GM18909 (cell line): ENCODE data around the gene RAPGEF4.
"Not testable (repeated sequence)": the region's sequence is repeated elsewhere in the genome, so short reads cannot be mapped to it uniquely, and the experiment has no call there.

Experiments used
- ATAC-seq: cut with Tn5 transposase; IDR thresholded peaks from one replicate; pipeline ENCODE4 v1.9.1; 2021; ENCODE audit warnings: mild to moderate bottlenecking; ENCODE audit not compliant: unreplicated experiment, poor library complexity

RAPGEF4 gene

DNA sequence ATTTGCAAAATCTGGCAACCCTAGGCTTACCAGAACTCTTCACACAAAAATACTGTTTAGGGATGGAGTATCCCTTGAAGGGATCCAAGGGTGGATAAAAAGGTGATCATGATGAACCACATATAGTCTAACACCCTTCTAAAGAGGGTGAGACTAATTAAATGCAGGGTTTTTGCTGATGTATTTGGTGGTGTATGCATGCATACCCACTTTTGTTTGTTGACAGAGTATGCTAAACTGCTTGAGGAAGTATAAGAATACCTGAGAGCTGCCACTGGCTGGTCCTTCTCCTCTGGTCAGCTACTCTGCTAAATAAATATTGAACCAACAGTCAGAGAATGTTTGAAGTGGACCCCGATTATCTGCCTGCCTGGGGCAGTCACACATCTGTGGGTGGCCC, 34.2 kb downstream of the RAPGEF4 start:
- ATAC-seq, result no peak

GRCh38 chr2:172770887-172771286, 35.2 kb downstream of the RAPGEF4 start:
- no peak for ATAC-seq

GRCh38 chr2:172772633-172773032, 37.0 kb downstream of the RAPGEF4 start:
- ATAC-seq, result no peak

DNA sequence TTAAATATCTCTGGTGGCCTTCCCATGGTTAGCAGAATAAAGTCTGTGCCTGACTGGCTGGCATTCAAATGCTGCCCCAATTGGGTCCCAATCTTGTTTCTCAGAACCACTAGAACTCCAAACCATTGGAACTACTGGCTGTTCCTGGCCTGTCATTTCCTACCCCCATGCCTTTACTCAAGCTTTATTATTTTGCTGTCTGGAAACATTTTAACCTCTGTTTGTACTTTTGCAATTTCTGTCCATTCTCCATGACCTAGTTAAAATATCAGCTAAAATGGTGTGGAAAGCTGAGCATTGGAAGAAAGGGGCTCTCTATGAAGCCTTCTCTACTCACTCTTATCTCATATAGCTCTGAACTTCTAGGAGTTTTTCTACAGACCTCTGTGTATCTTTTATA, 38.7 kb downstream of the RAPGEF4 start:
- ATAC-seq, result no peak

DNA sequence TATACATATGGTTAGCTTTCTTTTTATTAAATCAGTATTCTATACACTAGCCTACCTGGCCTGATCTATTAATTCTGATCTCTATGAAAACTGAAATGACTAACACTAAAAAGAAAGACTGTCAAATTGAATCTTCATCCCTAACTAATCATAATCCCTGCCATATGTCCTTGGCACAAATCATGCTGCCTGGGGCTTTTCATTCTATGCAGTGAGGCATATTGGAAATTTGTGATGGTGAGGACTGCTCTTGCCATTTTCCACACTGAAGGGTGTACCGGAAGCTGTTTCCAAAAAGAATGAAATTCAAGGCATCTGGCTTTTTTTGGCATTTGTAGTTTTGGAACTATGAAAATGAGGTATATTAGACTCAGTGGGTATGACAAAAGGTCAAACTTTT, 39.7 kb downstream of the RAPGEF4 start:
- ATAC-seq, result no peak

- no peak for ATAC-seq
Measured at GRCh38 chr2:172777431-172777830, 41.8 kb downstream of the RAPGEF4 start.

DNA sequence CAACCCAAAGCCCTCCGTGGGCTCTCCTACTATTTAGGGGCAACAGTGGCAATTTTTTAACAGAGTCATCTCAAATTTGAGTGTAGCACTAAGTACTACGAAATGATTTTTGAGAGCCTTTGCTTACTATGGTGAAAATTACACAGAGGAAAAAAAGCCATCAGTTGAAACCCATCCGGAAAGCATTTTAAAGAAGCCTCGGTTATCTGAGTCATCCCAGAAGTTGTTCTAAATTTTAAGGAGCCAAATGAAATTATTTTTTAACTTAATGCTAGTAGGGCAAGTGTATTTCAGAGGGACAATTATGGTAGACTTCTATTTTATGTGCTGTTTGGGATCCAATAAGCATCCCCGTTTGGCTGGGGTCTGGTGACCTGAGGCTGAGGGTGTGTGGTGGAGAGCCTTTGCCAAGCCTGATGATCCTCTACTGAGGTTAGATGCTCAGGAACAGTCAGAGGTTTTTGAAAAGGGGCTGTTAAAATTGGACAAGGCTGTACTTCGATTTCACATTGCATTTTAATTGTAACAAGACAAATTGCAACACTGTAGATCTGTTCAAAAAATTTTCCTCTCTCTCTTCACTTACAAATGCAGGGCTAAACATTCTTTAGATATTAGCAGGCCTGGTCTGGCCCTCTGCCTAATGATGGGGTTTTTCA, 47.0 kb downstream of the RAPGEF4 start:
- ATAC-seq, result no peak

DNA sequence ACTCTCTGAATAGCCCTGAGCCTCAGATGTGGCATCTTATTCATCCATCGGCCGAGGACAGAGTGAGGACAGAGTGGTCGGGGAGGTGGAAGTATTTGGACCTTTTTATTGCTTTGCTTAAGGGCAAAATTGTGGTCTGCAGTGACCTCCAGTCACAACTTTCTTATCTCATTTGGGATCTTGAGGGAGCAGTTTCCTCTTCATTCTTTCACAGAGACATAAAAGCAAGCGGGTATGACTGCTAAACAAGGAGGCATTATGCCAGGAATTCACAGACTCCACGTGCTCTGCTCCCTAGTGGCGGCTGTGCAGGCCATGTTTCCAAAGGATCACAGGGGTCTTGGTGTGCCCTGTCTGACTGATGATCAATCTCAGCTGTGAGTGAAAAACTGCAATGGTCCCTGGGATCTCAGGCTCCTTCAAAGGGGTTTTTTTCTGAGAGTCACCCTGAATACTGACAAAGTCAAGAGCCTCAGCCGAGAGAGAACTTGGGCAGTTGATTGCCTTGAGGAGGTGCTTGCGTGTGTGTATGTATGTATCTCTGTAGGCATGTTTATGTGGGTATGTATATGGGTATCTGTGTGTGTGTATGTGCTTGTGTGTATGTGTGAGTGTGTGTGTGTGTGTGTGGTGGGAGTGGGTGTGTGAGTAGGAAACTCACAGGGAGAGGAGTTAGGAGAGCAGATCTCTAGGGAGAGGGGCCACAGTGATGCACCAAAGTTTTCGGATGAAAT, 47.7 kb downstream of the RAPGEF4 start:
- ATAC-seq, result no peak

- no peak for ATAC-seq
Measured at GRCh38 chr2:172788871-172789270, 53.2 kb downstream of the RAPGEF4 start.

- ATAC-seq, result no peak
Measured at GRCh38 chr2:172790404-172790803, 54.8 kb downstream of the RAPGEF4 start.

DNA sequence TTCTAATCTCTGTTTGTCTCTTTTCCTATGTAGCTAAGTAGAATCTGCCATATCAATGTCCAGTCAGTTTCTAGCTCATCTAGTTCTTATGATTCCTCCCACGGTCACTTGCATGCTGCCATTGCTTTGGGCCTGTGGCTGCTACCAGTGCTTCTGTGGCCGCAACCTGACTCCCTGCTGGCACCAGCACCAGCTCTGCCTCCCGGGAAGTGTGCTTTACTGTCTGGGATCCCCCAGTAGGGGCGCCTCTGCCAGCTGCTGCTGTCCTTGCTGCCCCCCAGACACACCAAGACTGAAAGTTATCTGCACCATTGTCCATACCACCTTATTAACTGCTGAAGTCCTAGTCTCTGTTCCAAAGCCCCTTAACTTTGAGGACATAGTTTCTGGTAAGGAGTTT, 56.3 kb downstream of the RAPGEF4 start:
- ATAC-seq, result no peak

DNA sequence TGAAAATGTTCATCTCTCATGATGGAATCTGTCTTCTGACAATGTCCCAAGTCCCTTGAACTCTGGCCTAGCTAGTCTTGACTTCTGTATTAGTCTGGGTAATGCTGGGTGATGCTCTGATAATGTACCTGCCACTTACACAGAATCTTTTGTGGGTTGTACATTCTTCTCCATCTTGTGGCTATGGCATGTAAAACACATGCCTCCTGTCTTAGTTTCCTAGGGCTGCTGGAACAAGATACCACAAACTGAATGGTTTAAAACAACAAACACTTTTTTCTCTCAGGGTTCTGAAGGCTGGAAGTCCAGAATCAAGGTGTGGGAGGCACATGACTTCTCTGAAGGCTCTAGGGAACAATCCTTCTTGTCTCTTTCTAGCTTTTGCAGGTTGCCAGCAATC, 57.1 kb downstream of the RAPGEF4 start:
- ATAC-seq, result no peak

- not testable (repeated sequence) for ATAC-seq
Measured at GRCh38 chr2:172803308-172803707, 67.7 kb downstream of the RAPGEF4 start.

DNA sequence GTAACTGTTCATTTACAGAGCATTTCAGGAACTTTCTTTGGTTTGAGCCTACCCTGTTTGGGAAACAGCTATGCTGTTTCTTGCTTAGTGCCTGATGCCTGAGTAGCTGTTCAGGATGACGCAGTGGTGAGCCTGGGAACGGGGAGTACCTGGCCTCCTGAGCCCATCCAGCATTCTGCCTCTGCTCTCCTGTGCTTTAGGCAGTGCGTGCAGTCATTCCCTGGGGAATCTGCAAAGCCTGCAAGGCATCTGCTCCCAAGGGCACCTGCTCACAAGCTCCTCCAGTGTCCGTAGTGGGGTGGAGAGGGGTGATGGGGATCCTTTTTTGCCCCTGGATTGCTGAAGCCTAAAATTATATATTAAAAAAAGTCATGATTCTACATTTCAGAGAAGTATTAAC, 68.8 kb downstream of the RAPGEF4 start:
- ATAC-seq, result no peak

- ATAC-seq, result no peak
Measured at GRCh38 chr2:172806493-172806892, 70.8 kb downstream of the RAPGEF4 start.

DNA sequence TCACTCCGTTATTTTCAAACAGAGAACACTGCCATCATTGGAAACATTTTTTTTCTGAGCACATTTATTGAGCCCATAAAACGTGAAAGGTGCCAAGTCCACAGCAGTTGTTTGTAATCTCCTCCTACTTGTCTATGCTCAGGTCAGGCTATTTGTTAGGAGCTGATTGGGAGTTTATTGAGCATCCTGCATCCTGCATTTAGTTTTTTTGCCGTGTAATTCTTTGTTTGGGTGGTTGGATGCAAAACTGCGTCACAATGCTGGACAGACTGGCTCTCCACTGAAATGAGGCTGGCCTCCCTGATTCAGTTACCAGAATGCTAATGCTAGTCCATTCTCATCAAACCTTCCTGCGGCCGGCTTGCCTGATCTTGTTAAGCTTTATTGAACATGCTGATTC, 71.4 kb downstream of the RAPGEF4 start:
- ATAC-seq, result no peak

DNA sequence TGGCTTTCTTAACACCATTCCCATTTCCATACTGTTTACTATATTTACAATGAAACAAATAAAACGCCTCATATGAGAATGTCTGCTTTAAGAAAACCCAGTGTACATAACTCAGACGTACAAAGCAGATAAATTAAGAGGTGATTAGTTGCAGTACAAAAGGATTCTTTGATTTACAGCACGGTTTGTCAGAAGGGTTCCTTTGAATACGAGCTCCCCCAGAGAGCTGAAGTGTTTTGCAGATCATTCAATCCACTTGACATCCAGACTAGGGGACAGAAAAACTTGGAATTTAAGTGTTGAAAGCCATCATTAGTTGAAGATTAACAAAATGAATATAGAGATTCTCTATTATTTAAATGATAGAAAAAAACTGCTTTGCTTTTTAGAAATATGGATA, 72.5 kb downstream of the RAPGEF4 start:
- ATAC-seq, result no peak

GRCh38 chr2:172811027-172811426, 75.4 kb downstream of the RAPGEF4 start:
- ATAC-seq, result no peak

- ATAC-seq, result no peak
Measured at GRCh38 chr2:172812158-172812744, 76.6 kb downstream of the RAPGEF4 start.

- ATAC-seq, result no peak
Measured at GRCh38 chr2:172813314-172813888, 77.8 kb downstream of the RAPGEF4 start.

- no peak for ATAC-seq
Measured at GRCh38 chr2:172817411-172817810, 81.8 kb downstream of the RAPGEF4 start.
